ENCODE measurements around the gene CHD2. TPM values are rescaled to one million over a fixed set of nuclear protein-coding genes. Genes with fewer than 3 reads are reported as not detected.

The CHD2 gene
- total and polyA plus RNA-seq, 4 experiments from 2014 or later = 28.4 to 351 (median 224) TPM

- H3K9me3 ChIP-seq (ENCODE audit: control insufficient read depth in 1 of 2, low read length in 2 of 2) = no peaks in the 10 kb centered on the region
- H3K4me1 ChIP-seq (ENCODE audit: insufficient read depth, low read length) = peaks cover 21% of the 10 kb centered on the region
- Mint-ChIP-seq H3K27ac (peak overlapping the region in 5 of 7 donors; percentile 3 to 93 (median 55)), H3K9me3 (peaks cover 0 to 7% (median 4%) of the 10 kb centered on the region in 8 donors), H3K36me3 (no peaks in the 10 kb centered on the region), H3K4me3 (no peak overlapping the region), H3K4me1 (peaks cover 14 to 43% (median 29%) of the 10 kb centered on the region in 4 donors), H3K27me3 (peaks cover 1 to 2% of the 10 kb centered on the region in 2 donors)
- no peak overlapping the region for H3K4me3 ChIP-seq (ENCODE audit: low read length in 2 of 2)
- DNase-seq = no peak
- CTCF ChIA-PET (ENCODE audit: partially characterized antibody) = interaction anchor here (1.0 to 4.1 kb wide), 2 partner anchors 10 to 249 kb away, joined by 3 to 26 read pairs; no protein-coding TSS in a partner anchor
- H3K27ac ChIP-seq (ENCODE audit: low read depth, low read length) = no peak overlapping the region
- intact Hi-C loops (cut with micrococcal nuclease) = no loop called here
- H3K36me3 ChIP-seq (ENCODE audit: insufficient read depth, low read length) = no peaks in the 10 kb centered on the region
- H3K27me3 ChIP-seq (ENCODE audit: insufficient read depth, low read length) = no peaks in the 10 kb centered on the region
- POLR2A ChIA-PET (ENCODE audit: partially characterized antibody) = no interaction called here
These were observed 146.0 kb downstream of the CHD2 start for GRCh38 chr15:93046120-93046519.

GRCh38 chr15:93046721-93047120 is 146.6 kb downstream of the CHD2 start:
- H3K4me3 Mint-ChIP-seq = peak overlapping the region in 1 of 8 donors; percentile 36
- H3K27me3 Mint-ChIP-seq = peaks cover 1 to 2% of the 10 kb centered on the region in 2 donors
- intact Hi-C loops (cut with micrococcal nuclease) = no loop called here
- H3K4me1 Mint-ChIP-seq = peaks cover 14 to 43% (median 29%) of the 10 kb centered on the region in 4 donors
- ChIA-PET POLR2A (ENCODE audit: partially characterized antibody) (interaction anchor here (1.5 to 2.0 kb wide), 3 partner anchors 10 to 17 kb away, joined by 5 to 16 read pairs (median 6); no protein-coding TSS in a partner anchor), CTCF (ENCODE audit: partially characterized antibody) (interaction anchor here (0.8 to 4.1 kb wide), 6 partner anchors 8 to 250 kb away, joined by 3 to 26 read pairs (median 4); no protein-coding TSS in a partner anchor)
- no peak overlapping the region for H3K27ac ChIP-seq (ENCODE audit: low read depth, low read length)
- H3K4me1 ChIP-seq (ENCODE audit: insufficient read depth, low read length) = peaks cover 21% of the 10 kb centered on the region
- no peaks in the 10 kb centered on the region for H3K36me3 Mint-ChIP-seq
- peak overlapping the region in 4 of 7 donors; percentile 36 to 85 (median 56) for H3K27ac Mint-ChIP-seq
- no peak for DNase-seq
- H3K36me3 ChIP-seq (ENCODE audit: insufficient read depth, low read length) = no peaks in the 10 kb centered on the region
- no peaks in the 10 kb centered on the region for H3K27me3 ChIP-seq (ENCODE audit: insufficient read depth, low read length)
- no peaks in the 10 kb centered on the region for H3K9me3 ChIP-seq (ENCODE audit: control insufficient read depth in 1 of 2, low read length in 2 of 2)
- H3K9me3 Mint-ChIP-seq = peaks cover 0 to 7% (median 4%) of the 10 kb centered on the region in 8 donors
- H3K4me3 ChIP-seq (ENCODE audit: low read length in 2 of 2) = no peak overlapping the region

- intact Hi-C loops (cut with micrococcal nuclease) = no loop called here
- Mint-ChIP-seq H3K9me3 (peaks cover 0 to 7% (median 4%) of the 10 kb centered on the region in 8 donors), H3K27me3 (peaks cover 1 to 2% of the 10 kb centered on the region in 2 donors), H3K4me1 (peaks cover 14 to 43% (median 29%) of the 10 kb centered on the region in 4 donors), H3K4me3 (peak overlapping the region in 7 of 8 donors; percentile 2 to 69 (median 44)), H3K36me3 (no peaks in the 10 kb centered on the region), H3K27ac (peak overlapping the region; percentile 26 to 92 (median 84))
- ChIA-PET POLR2A (ENCODE audit: partially characterized antibody) (interaction anchor here (0.9 to 2.0 kb wide), 6 partner anchors 11 to 240 kb away, joined by 3 to 16 read pairs (median 4); no protein-coding TSS in a partner anchor), CTCF (ENCODE audit: partially characterized antibody) (interaction anchor here (0.8 to 4.1 kb wide), 7 partner anchors 9 to 93 kb away, joined by 3 to 26 read pairs (median 5); no protein-coding TSS in a partner anchor)
- Histone ChIP-seq H3K27me3 (ENCODE audit: insufficient read depth, low read length) (no peaks in the 10 kb centered on the region), H3K9me3 (ENCODE audit: control insufficient read depth in 1 of 2, low read length in 2 of 2) (no peaks in the 10 kb centered on the region), H3K27ac (ENCODE audit: low read depth, low read length) (no peak overlapping the region), H3K4me1 (ENCODE audit: insufficient read depth, low read length) (peaks cover 21% of the 10 kb centered on the region), H3K4me3 (ENCODE audit: low read length in 2 of 2) (no peak overlapping the region), H3K36me3 (ENCODE audit: insufficient read depth, low read length) (no peaks in the 10 kb centered on the region)
- DNase-seq = peak; percentile 48 to 69 (median 53)
These were observed 147.7 kb downstream of the CHD2 start for GRCh38 chr15:93047621-93048425.

- Histone ChIP-seq H3K27me3 (ENCODE audit: insufficient read depth, low read length) (no peaks in the 10 kb centered on the region), H3K36me3 (ENCODE audit: insufficient read depth, low read length) (no peaks in the 10 kb centered on the region), H3K27ac (ENCODE audit: low read depth, low read length) (no peak overlapping the region), H3K4me3 (ENCODE audit: low read length in 2 of 2) (no peak overlapping the region), H3K4me1 (ENCODE audit: insufficient read depth, low read length) (peaks cover 21% of the 10 kb centered on the region), H3K9me3 (ENCODE audit: control insufficient read depth in 1 of 2, low read length in 2 of 2) (no peaks in the 10 kb centered on the region)
- Mint-ChIP-seq H3K9me3 (peaks cover 0 to 7% (median 4%) of the 10 kb centered on the region in 8 donors), H3K27me3 (peaks cover 1 to 2% of the 10 kb centered on the region in 2 donors), H3K36me3 (no peaks in the 10 kb centered on the region), H3K4me3 (no peak overlapping the region), H3K27ac (no peak overlapping the region), H3K4me1 (peaks cover 10 to 43% (median 26%) of the 10 kb centered on the region in 4 donors)
- DNase-seq = no peak
- CTCF ChIA-PET (ENCODE audit: partially characterized antibody) = interaction anchor here (2.0 to 4.1 kb wide), 2 partner anchors 10 to 12 kb away, joined by 5 to 26 read pairs; no protein-coding TSS in a partner anchor
- intact Hi-C loops (cut with micrococcal nuclease) = no loop called here
- POLR2A ChIA-PET (ENCODE audit: partially characterized antibody) = interaction anchor here (1.4 to 2.0 kb wide), 2 partner anchors 12 to 91 kb away, joined by 3 to 6 read pairs; no protein-coding TSS in a partner anchor
These were observed 148.2 kb downstream of the CHD2 start for GRCh38 chr15:93048426-93048721.

- no peaks in the 10 kb centered on the region for H3K36me3 Mint-ChIP-seq
- peak overlapping the region in 3 of 7 donors; percentile 8 to 54 (median 50) for H3K27ac Mint-ChIP-seq
- H3K4me3 Mint-ChIP-seq = peak overlapping the region in 2 of 8 donors; percentile 12 to 15
- no peaks in the 10 kb centered on the region for H3K27me3 ChIP-seq (ENCODE audit: insufficient read depth, low read length)
- no peak for DNase-seq
- CTCF ChIA-PET (ENCODE audit: partially characterized antibody) = interaction anchor here (2.0 to 4.1 kb wide), 2 partner anchors 10 to 12 kb away, joined by 5 to 26 read pairs; no protein-coding TSS in a partner anchor
- no peaks in the 10 kb centered on the region for H3K9me3 ChIP-seq (ENCODE audit: control insufficient read depth in 1 of 2, low read length in 2 of 2)
- peaks cover 21% of the 10 kb centered on the region for H3K4me1 ChIP-seq (ENCODE audit: insufficient read depth, low read length)
- POLR2A ChIA-PET (ENCODE audit: partially characterized antibody) = interaction anchor here (1.4 to 2.0 kb wide), 2 partner anchors 11 to 90 kb away, joined by 3 to 6 read pairs; no protein-coding TSS in a partner anchor
- H3K36me3 ChIP-seq (ENCODE audit: insufficient read depth, low read length) = no peaks in the 10 kb centered on the region
- intact Hi-C loops (cut with micrococcal nuclease) = no loop called here
- no peak overlapping the region for H3K27ac ChIP-seq (ENCODE audit: low read depth, low read length)
- no peak overlapping the region for H3K4me3 ChIP-seq (ENCODE audit: low read length in 2 of 2)
- H3K4me1 Mint-ChIP-seq = peaks cover 10 to 43% (median 26%) of the 10 kb centered on the region in 4 donors
- peaks cover 1 to 2% of the 10 kb centered on the region in 2 donors for H3K27me3 Mint-ChIP-seq
- peaks cover 0 to 7% (median 4%) of the 10 kb centered on the region in 8 donors for H3K9me3 Mint-ChIP-seq
These were observed 148.6 kb downstream of the CHD2 start for GRCh38 chr15:93048759-93049161.

GRCh38 chr15:93049233-93049632 is 149.1 kb downstream of the CHD2 start:
- Mint-ChIP-seq H3K27me3 (peaks cover 1 to 2% of the 10 kb centered on the region in 2 donors), H3K36me3 (no peaks in the 10 kb centered on the region), H3K4me3 (peak overlapping the region in 1 of 8 donors; percentile 12), H3K27ac (peak overlapping the region in 3 of 7 donors; percentile 50 to 69 (median 65)), H3K9me3 (peaks cover 0 to 7% (median 4%) of the 10 kb centered on the region in 8 donors), H3K4me1 (peaks cover 10 to 43% (median 26%) of the 10 kb centered on the region in 4 donors)
- Histone ChIP-seq H3K27ac (ENCODE audit: low read depth, low read length) (no peak overlapping the region), H3K4me1 (ENCODE audit: insufficient read depth, low read length) (peaks cover 21% of the 10 kb centered on the region), H3K9me3 (ENCODE audit: control insufficient read depth in 1 of 2, low read length in 2 of 2) (no peaks in the 10 kb centered on the region), H3K36me3 (ENCODE audit: insufficient read depth, low read length) (no peaks in the 10 kb centered on the region), H3K27me3 (ENCODE audit: insufficient read depth, low read length) (no peaks in the 10 kb centered on the region), H3K4me3 (ENCODE audit: low read length in 2 of 2) (no peak overlapping the region)
- POLR2A ChIA-PET (ENCODE audit: partially characterized antibody) = no interaction called here
- intact Hi-C loops (cut with micrococcal nuclease) = no loop called here
- CTCF ChIA-PET (ENCODE audit: partially characterized antibody) = interaction anchor here (1.1 to 1.5 kb wide), 2 partner anchors 15 to 19 kb away, joined by 3 read pairs; no protein-coding TSS in a partner anchor
- DNase-seq = no peak

Data from CD4-positive, alpha-beta memory T cell (primary cell).